Choroid plexus epithelial cell (primary cell): ENCODE data around the gene GPR142.

Source experiments
- DNase-seq: peaks from one replicate; pipeline ENCODE4 v3.0.0-alpha.2; 2010; ENCODE audit warnings: low read depth
- H3K4me3 ChIP-seq: 2 replicates; pipeline ENCODE4 v1.5.1; 2011; ENCODE audit warnings: low read depth, mild to moderate bottlenecking, control low read depth, low read length, moderate library complexity
- TF ChIP-seq, protein P1 (sequence below): conservative IDR thresholded peaks from 2 replicates; pipeline ENCODE4 v1.5.1; 2011; ENCODE audit warnings: low read depth, mild to moderate bottlenecking, control low read depth, inconsistent platforms, low read length, moderate library complexity

GPR142 gene, protein sequence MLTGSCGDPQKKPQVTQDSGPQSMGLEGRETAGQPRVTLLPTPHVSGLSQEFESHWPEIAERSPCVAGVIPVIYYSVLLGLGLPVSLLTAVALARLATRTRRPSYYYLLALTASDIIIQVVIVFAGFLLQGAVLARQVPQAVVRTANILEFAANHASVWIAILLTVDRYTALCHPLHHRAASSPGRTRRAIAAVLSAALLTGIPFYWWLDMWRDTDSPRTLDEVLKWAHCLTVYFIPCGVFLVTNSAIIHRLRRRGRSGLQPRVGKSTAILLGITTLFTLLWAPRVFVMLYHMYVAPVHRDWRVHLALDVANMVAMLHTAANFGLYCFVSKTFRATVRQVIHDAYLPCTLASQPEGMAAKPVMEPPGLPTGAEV

DNA sequence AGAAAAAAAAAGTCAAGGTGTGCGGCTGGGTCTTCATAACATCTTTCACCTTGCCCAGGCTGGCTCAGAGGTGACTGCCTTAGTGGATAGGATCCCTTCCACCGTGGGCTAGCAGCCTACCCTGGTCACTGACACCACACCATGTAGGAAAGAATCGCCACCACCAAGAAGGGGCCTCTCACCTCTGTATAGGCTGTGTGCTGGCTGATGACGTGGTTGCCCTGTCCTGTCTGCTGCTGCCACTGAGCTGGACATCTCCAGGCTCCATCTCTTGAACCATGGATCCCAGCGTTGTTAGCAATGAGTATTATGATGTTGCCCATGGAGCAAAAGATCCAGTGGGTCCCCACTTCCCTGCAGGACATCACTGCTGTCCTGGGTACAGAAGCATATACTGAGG is at the start of gene GPR142:
GPR142 (plus strand) TSS at position 301 of the 400 bp plus-strand sequence. CDS start 2,035 bp downstream, outside the sequence.
- H3K4me3 ChIP-seq = no peak within 1 kb of the TSS
- DNase-seq = no peak
- TF ChIP-seq, protein P1, sequence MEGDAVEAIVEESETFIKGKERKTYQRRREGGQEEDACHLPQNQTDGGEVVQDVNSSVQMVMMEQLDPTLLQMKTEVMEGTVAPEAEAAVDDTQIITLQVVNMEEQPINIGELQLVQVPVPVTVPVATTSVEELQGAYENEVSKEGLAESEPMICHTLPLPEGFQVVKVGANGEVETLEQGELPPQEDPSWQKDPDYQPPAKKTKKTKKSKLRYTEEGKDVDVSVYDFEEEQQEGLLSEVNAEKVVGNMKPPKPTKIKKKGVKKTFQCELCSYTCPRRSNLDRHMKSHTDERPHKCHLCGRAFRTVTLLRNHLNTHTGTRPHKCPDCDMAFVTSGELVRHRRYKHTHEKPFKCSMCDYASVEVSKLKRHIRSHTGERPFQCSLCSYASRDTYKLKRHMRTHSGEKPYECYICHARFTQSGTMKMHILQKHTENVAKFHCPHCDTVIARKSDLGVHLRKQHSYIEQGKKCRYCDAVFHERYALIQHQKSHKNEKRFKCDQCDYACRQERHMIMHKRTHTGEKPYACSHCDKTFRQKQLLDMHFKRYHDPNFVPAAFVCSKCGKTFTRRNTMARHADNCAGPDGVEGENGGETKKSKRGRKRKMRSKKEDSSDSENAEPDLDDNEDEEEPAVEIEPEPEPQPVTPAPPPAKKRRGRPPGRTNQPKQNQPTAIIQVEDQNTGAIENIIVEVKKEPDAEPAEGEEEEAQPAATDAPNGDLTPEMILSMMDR = no peak

DNA sequence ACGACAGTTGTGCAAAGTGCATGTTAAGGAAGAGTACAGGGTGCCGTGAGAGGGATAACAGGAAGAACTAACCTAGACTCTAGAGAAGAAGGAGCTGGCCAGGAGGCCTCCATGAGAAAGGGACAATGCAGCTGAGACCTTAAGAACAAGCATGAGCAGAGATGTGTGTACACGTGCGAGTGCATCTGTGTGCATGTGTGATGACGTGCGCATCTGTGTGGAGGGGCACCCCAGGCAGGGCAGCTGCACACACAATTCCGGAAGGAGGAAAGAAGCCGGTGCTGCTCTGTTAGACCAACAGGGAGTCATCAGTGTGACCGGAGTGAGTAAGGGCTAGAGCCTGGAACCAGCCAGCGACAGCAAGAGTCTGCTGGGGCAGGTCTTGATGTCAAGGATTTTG is 48.9 kb upstream of the GPR142 start:
- TF ChIP-seq, protein P1 = no peak
- no peak overlapping the region for H3K4me3 ChIP-seq
- no peak for DNase-seq

DNA sequence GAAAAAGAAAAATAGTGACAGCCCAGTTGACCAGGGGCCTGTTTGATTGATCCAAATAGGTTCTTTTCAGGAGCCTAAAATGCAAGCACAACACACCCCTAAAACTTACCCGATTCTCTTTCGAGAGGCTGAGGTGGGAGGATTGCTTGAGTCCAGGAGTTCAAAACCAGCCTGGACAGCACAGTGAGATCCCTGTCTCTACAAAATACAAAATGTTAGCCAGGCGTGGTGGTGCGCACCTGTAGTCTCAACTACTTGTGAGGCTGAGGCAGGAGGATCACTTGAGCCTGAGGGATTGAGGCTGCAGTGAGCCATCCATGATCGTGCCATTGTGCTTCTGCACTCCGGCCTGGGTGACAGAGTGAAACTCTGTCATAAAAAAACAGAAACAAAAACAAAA is 42.8 kb upstream of the GPR142 start:
- TF ChIP-seq, protein P1 = no peak

DNA sequence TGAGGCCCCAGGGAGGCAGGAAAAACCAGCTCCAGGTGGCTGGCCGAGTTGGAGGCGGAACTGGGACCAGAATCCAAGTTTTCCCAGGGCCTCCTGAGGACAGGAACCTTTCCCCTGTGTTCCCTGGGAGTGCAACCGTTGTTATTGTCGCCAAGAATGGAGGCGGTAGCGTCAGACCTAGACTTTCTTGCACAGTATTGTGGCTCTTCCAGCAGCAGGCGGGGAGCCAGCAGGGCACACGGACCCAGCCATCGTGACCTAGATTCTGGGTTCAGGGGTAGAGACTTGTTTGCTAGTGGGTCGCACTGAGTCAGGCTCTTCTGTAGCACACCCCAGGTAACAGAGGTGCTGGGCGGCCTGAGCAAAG is 41.9 kb upstream of the GPR142 start:
- TF ChIP-seq, protein P1 = no peak
- no peak for DNase-seq
- no peak overlapping the region for H3K4me3 ChIP-seq

More for the DNA sequence above, 42.8 kb upstream of the GPR142 start:
- no peak overlapping the region for H3K4me3 ChIP-seq
- no peak for DNase-seq

DNA sequence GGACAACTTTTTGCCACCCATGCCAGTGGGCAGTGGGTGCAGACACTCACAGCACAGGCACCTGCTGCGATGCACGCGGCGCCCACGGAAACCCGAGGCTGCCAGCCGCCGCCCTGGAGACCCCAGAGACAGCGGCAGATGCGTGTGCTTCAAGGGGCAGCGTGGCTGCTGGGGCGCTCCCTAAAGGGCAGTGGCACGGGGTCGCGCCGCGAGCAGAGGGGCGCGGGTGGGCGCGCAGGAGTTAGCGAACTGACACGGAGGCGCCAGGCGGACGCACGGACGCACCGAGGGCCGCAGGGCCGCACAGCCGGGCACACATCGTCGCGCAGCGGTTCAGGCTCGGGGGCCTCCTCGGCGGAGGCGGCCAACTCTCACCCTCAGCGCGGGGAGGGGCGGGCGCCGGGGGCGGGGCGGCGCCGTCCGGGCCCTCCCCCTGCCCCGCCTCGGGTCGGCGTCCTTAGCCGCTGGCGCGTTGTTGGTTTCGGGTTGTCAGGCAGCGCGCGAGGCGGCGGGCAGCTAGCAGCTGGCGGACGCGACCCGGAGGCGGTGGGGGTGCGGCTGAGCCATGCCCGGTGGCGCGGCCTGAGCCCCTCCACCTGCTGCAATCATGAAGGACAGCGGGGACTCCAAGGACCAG is 41.4 kb upstream of the GPR142 start, which contains the start of gene KIF19:
KIF19 (plus strand) TSS at position 484 of the 637 bp plus-strand sequence; CDS start at position 608, 124 bp downstream.
- H3K4me3 ChIP-seq = no peak within 1 kb of the TSS
- TF ChIP-seq, protein P1 = no peak
- DNase-seq = no peak

DNA sequence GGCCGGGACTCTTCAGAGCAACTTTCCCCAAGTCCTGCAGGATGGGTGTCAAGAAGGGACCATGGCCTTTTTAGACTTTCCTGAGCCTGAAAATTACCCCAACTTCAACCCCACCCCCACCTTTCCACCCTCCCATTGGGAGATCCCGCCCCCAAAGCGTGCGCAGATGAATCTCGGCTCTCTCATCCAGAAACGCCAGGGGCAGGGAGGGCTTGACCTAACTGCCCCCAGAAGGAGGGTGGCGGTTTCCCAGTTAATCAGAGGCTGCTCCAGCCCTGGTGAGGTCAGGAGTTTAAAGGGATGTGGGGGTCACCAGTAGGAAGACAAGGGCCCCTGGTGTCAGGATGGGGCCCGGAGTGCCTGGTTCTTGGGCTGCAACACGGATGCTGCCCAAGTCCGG is 40.8 kb upstream of the GPR142 start:
- TF ChIP-seq, protein P1 = no peak
- H3K4me3 ChIP-seq = no peak overlapping the region

DNA sequence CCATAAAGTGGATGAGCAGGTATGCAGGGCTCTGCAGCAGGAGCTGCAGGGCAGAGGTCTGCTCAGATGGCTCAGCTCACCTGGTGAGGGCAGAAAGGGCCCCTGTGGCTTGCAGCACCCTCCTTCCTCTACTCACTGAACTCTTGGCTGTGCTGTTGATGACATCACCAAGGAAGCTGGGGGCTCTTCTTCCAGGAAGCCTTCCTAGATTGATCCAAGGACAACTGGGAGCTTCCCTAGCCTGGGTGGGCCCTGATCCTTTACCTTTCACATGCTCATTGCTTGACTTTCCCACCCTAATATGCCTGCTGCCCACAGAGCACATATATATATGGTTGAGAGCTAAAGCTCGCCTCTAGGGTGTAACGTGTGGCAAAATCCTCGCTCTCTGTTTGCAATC is 38.8 kb upstream of the GPR142 start:
- no peak overlapping the region for H3K4me3 ChIP-seq
- no peak for DNase-seq
- TF ChIP-seq, protein P1 = no peak

More for the DNA sequence above, 40.8 kb upstream of the GPR142 start:
- no peak for DNase-seq
